Dedifferentiated amniotic fluid mesenchymal stem cell (primary cell): ENCODE data around the gene SIRT3.
A peak's percentile ranks its signal among the peaks of the same experiment; 100 is the strongest.
"Not testable (repeated sequence)": the region's sequence is repeated elsewhere in the genome, so short reads cannot be mapped to it uniquely, and the experiment has no call there.

ENCODE experiments used
- DNase-seq: peaks from one replicate; pipeline ENCODE4 v3.0.0-alpha.2; 2016; ENCODE audit errors: extremely low spot score

SIRT3 gene

GRCh38 chr11:240315-240714 is 4.2 kb upstream of the SIRT3 start:
- DNase-seq = no peak

GRCh38 chr11:238346-238745 is 2.2 kb upstream of the SIRT3 start:
- not testable (repeated sequence) for DNase-seq

GRCh38 chr11:236774-237767 is 929 bp upstream of the SIRT3 start, which contains the start of gene PSMD13:
Gene PSMD13 (plus strand): TSS chr11:236976. CDS start chr11:237050, 74 bp downstream.
- DNase-seq = peak; percentile 85

GRCh38 chr11:235609-235996 is 539 bp downstream of the SIRT3 start:
- no peak for DNase-seq

GRCh38 chr11:235180-235579 is 962 bp downstream of the SIRT3 start:
- DNase-seq = no peak

GRCh38 chr11:232783-233565 is 3.2 kb downstream of the SIRT3 start:
- DNase-seq = no peak

- no peak for DNase-seq
Observed at GRCh38 chr11:230431-230830, 5.7 kb downstream of the SIRT3 start.

GRCh38 chr11:227824-228379 is 8.2 kb downstream of the SIRT3 start:
- DNase-seq = no peak

GRCh38 chr11:225734-226453 is 10.2 kb downstream of the SIRT3 start:
- no peak for DNase-seq

- no peak for DNase-seq
Observed at GRCh38 chr11:224424-224823, 11.7 kb downstream of the SIRT3 start.

- no peak for DNase-seq
Observed at GRCh38 chr11:223884-224283, 12.3 kb downstream of the SIRT3 start.

- no peak for DNase-seq
Observed at GRCh38 chr11:223026-223789, 12.9 kb downstream of the SIRT3 start.

GRCh38 chr11:221998-222789 is 13.9 kb downstream of the SIRT3 start:
- DNase-seq = no peak

GRCh38 chr11:221539-221938 is 14.6 kb downstream of the SIRT3 start:
- DNase-seq = no peak

GRCh38 chr11:220641-221215 is 15.4 kb downstream of the SIRT3 start:
- not testable (repeated sequence) for DNase-seq

- DNase-seq = no peak
Observed at GRCh38 chr11:218815-219593, 17.1 kb downstream of the SIRT3 start.

GRCh38 chr11:217704-218103 is 18.4 kb downstream of the SIRT3 start:
- no peak for DNase-seq

GRCh38 chr11:216081-216974 is 19.8 kb downstream of the SIRT3 start:
- no peak for DNase-seq
